ENCODE results near the gene ADGRD1. TPM values are rescaled to one million over a fixed set of nuclear protein-coding genes. Genes with fewer than 3 reads are reported as not detected.

Gene ADGRD1
- polyA plus RNA-seq, 3 donors: 4.7 to 17.9 (median 4.9) TPM

- Histone ChIP-seq H3K9ac (ENCODE audit: insufficient read depth, low read length, poor library complexity, severe bottlenecking) (no peak overlapping the region), H3K9me3 (replicated peaks in 1 of 2; ENCODE audit: control insufficient read depth in 1 of 2, insufficient read depth in 1 of 2, low read length in 2 of 2) (no peaks in the 10 kb centered on the region), H3K4me2 (replicated peaks; ENCODE audit: extremely low read depth, low read length, poor library complexity, severe bottlenecking) (no peak overlapping the region), H3K79me2 (ENCODE audit: insufficient read depth, low read length) (no peaks in the 10 kb centered on the region), H3K27ac (ENCODE audit: low read depth in 1 of 2, low read length in 2 of 2) (no peak overlapping the region), H4K20me1 (ENCODE audit: insufficient read depth, low read length) (no peaks in the 10 kb centered on the region), H3K4me1 (ENCODE audit: control insufficient read depth in 1 of 2, insufficient read depth in 2 of 2, low read length in 2 of 2) (peaks cover 23 to 24% of the 10 kb centered on the region in 2 donors), H3K36me3 (replicated peaks in 1 of 2; ENCODE audit: control insufficient read depth in 1 of 2, insufficient read depth in 2 of 2, low read length in 2 of 2) (peaks cover 0 to 1% of the 10 kb centered on the region in 2 donors), H3K4me3 (replicated peaks in 1 of 3; ENCODE audit: low read depth in 2 of 3, low read length in 3 of 3) (no peak overlapping the region), H3K27me3 (ENCODE audit: control insufficient read depth in 2 of 2, insufficient read depth in 2 of 2, low read length in 2 of 2) (no peaks in the 10 kb centered on the region), H2AFZ (ENCODE audit: insufficient read depth, low read depth, low read length, poor library complexity, severe bottlenecking) (no peak overlapping the region)
- peaks cover 0 to 7% (median 6%) of the 10 kb centered on the region in 3 donors for H3K27me3 Mint-ChIP-seq (ENCODE audit: low read depth in 3 of 3)
- H3K27ac Mint-ChIP-seq: peak overlapping the region in 1 of 7 donors; percentile 43
- no peak for TF ChIP-seq CTCF (IDR thresholded peaks at IDR 0.05)
- no peak overlapping the region for H3K4me3 Mint-ChIP-seq
- peaks cover 28% of the 10 kb centered on the region for H3K4me1 Mint-ChIP-seq
- peaks cover 0 to 4% (median 0%) of the 10 kb centered on the region in 7 donors for H3K9me3 Mint-ChIP-seq
- H3K36me3 Mint-ChIP-seq: peaks cover 26 to 27% of the 10 kb centered on the region in 2 donors
- DNase-seq: no peak
- 92% methylated on average over 4 of the region's 9 CpGs for WGBS (ENCODE audit: insufficient coverage)
- intact Hi-C loops (cut with micrococcal nuclease): loop anchor here in 1 of 2 donors (5.0 kb wide), 1 partner anchor 40 kb away; no protein-coding TSS in a partner anchor
Observed at GRCh38 chr12:130961921-130962451, 8.3 kb downstream of the ADGRD1 start.

- peak overlapping the region; percentile 45 for H3K9ac ChIP-seq (ENCODE audit: insufficient read depth, low read length, poor library complexity, severe bottlenecking)
- H4K20me1 ChIP-seq (ENCODE audit: insufficient read depth, low read length): no peaks in the 10 kb centered on the region
- TF ChIP-seq CTCF (IDR thresholded peaks at IDR 0.05): no peak
- H3K4me1 ChIP-seq (ENCODE audit: control insufficient read depth in 1 of 2, insufficient read depth in 2 of 2, low read length in 2 of 2): peaks cover 24 to 28% of the 10 kb centered on the region in 2 donors
- WGBS (ENCODE audit: insufficient coverage): no CpG with 5 or more reads among the region's 6 CpGs
- Mint-ChIP-seq H3K9me3 (peaks cover 0 to 3% (median 0%) of the 10 kb centered on the region in 7 donors), H3K4me3 (peak overlapping the region in 1 of 2 donors; percentile 46), H3K27ac (peak overlapping the region; percentile 84 to 99 (median 96)), H3K27me3 (ENCODE audit: low read depth in 3 of 3) (peaks cover 0 to 6% (median 4%) of the 10 kb centered on the region in 3 donors), H3K4me1 (peaks cover 30% of the 10 kb centered on the region), H3K36me3 (peaks cover 39 to 41% of the 10 kb centered on the region in 2 donors)
- H3K79me2 ChIP-seq (ENCODE audit: insufficient read depth, low read length): no peaks in the 10 kb centered on the region
- H3K4me2 ChIP-seq (replicated peaks; ENCODE audit: extremely low read depth, low read length, poor library complexity, severe bottlenecking): peak overlapping the region; percentile 69
- no peak for DNase-seq
- H3K27me3 ChIP-seq (ENCODE audit: control insufficient read depth in 2 of 2, insufficient read depth in 2 of 2, low read length in 2 of 2): no peaks in the 10 kb centered on the region
- peak overlapping the region in 1 of 2 donors; percentile 86 for H3K27ac ChIP-seq (ENCODE audit: low read depth in 1 of 2, low read length in 2 of 2)
- peaks cover 4 to 27% of the 10 kb centered on the region in 2 donors for H3K36me3 ChIP-seq (replicated peaks in 1 of 2; ENCODE audit: control insufficient read depth in 1 of 2, insufficient read depth in 2 of 2, low read length in 2 of 2)
- H3K4me3 ChIP-seq (replicated peaks in 1 of 3; ENCODE audit: low read depth in 2 of 3, low read length in 3 of 3): peak overlapping the region in 1 of 3 experiments; percentile 60
- H3K9me3 ChIP-seq (replicated peaks in 1 of 2; ENCODE audit: control insufficient read depth in 1 of 2, insufficient read depth in 1 of 2, low read length in 2 of 2): no peaks in the 10 kb centered on the region
- intact Hi-C loops (cut with micrococcal nuclease): no loop called here
- H2AFZ ChIP-seq (ENCODE audit: insufficient read depth, low read depth, low read length, poor library complexity, severe bottlenecking): no peak overlapping the region
Observed at GRCh38 chr12:130965214-130965613, 11.5 kb downstream of the ADGRD1 start.
